GM18870 (cell line): ENCODE measurements around the gene FDXR.

Experiments used
- ATAC-seq: cut with Tn5 transposase; IDR thresholded peaks from one replicate; pipeline ENCODE4 v1.9.1; 2021; ENCODE audit warnings: moderate library complexity; ENCODE audit not compliant: unreplicated experiment

FDXR gene

GRCh38 chr17:74901353-74902135 lies 28.8 kb upstream of the FDXR start:
- no peak for ATAC-seq

DNA sequence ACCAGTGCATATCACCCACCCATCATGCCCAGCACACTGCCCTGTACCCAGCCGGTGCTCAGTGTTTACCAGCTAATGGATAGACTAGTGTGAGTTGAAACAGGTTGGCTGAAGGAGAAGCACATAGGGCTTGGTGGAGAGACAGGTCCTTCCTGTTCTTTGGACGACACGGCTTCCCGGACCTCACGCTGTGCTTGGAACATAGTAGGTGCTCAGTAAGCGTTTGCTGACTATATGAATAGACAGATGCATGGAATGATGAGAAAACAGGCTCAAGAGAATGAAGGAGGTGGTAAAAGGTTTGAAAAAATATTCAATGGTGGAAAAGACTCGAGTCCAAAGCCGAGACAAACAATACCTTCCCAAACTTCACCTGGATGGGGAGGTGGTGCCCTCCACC lies 27.4 kb upstream of the FDXR start:
- no peak for ATAC-seq

DNA sequence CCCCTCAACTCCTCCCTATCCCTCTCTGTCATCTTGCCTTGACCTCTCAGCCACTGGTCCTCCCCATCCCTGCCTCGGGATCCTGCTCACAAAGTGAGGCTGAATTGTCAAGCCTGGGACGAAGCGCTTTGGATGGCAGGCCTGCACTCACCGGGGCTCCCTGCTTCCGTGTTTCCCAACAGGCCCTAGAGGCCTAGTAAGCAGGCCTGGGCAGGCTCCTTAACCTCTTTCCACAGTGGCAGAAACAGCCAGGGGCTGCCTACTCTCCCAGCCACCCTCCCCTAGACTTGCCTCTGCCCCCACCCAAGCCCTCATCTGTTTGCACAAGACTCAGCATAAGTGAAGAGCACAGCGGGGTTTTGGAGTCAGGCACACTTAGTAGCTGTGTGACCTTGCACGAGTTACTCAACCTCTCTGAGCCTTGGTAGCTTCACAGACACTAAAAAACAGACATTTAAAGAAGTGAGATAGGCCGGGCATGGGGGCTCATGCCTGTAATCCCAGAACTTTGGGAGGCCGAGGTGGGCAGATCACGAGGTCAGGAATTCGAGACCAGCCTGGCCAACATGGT lies 25.7 kb upstream of the FDXR start:
- ATAC-seq, result no peak

DNA sequence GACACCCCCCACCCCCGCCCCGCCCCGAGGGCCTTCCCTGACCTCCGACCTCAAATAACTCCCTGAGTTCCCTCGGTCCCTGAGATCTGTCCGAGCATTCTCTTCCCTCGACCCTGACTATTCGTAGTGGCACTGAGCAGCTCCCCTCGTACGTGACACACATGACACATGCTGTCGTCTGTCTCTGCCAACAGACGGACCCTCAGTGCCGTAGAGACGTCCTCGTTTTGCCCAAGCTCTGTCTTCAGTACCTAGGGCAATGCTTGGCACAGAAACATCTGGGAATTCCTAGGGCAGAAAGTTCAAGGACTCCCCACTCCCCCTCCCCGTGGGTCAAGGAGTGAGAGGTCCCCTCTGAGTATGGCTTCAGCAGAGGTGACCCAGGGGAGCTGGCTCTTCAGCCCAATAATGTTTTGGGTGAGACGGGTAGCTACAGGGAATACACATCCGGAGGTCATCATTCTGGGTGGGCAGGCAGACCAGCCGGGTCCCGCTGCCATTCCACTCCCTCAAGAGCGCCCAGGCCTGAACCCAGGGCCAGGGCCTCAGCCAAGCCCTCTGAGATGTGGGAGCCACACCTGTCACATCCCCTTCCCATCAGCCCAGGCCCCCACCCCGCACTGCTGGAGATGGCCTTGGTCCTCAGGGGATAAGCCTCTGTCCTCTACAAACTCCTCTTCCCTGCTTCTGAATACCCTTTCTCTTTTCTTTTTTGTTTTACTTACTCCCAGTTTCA lies 21.3 kb upstream of the FDXR start:
- ATAC-seq, result no peak

DNA sequence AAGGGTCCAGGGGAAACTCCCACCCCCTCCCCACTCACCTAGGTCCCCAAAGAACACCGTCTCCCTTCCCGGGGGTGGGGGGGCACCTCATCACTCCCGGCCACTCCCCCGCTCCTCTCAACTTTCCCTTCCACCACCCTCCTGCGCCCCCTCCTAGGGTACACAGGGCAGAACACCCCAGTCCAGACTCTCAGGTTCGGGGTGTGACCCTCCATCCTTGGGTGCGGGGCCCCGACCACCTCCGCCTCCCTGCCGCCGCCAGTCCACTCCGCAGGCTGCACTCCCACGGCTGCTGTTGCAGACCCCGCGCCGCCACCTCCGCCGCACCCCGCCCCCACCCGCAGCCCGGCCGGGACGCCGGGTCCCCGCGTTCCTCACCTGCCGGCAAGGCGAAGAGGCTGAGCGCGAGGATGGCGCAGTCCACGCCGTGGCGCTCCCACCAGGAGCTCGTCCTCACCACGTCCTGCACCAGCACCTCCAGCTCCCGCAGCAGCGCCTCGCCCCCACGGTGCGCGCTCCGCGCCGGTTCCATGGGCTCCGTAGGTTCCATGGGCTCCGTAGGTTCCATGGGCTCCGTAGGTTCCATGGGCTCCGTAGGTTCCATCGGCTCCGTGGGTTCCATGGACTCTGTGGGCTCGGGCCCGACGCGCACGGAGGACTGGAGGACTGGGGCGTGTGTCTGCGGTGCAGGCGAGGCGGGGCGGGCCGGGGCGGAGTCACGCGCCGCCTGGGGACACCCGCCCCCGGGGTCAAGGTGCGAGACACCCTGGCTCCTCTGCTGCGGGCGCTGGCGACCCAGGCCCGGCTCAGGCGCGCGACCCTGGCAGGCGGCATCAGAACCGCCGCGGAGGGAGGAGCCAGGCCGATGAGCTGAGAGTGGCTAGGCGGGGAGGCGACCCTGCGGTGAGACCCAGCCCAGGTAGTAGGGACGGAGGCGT lies 20.4 kb upstream of the FDXR start, which contains the start of gene FADS6:
Gene FADS6, minus strand, starts transcription at position 660 of the 938 bp plus-strand sequence. Its CDS starts 38 bp downstream, at position 622.
- ATAC-seq, result no peak

- ATAC-seq, result no peak
These were observed 19.4 kb upstream of the FDXR start for GRCh38 chr17:74892013-74892841.

DNA sequence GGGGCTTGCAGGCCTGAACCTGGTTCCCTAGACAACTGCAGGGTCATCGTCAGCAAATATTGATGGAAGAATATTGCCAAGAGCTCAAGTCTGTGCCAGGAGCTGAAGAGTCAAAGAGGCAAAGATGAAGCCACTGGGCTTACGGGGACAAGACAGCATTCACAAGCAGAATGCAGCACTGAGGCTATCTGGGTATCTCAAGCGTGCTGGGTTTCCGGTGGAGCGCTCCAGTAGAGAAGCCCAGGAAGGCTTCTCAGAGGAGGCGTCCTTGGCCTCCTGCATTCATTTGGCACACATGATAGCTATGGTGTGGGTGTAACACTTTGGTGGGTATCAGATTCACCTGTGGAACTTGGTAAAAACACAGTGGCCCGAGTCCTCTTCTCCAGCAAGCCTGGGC lies 17.8 kb upstream of the FDXR start:
- no peak for ATAC-seq

DNA sequence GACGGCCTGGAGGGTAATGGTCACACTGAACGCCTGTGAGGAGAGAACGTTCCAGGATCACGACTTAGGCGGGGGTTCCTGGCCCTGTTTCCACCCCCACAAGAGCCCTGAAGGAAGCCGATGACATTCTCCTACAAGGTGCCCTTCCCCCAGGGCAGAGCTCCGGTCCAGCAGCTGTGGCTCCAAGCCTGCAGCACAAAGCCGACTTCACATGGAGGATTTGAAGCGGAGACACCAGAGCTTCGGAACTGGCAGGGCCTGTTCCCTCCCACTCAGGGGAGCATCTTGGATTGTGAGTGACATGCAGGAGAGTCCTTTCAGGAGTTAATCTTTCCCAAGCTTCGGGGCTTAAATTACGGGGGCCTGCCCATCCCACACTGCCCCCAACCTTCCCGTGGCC lies 15.7 kb upstream of the FDXR start:
- ATAC-seq, result no peak

DNA sequence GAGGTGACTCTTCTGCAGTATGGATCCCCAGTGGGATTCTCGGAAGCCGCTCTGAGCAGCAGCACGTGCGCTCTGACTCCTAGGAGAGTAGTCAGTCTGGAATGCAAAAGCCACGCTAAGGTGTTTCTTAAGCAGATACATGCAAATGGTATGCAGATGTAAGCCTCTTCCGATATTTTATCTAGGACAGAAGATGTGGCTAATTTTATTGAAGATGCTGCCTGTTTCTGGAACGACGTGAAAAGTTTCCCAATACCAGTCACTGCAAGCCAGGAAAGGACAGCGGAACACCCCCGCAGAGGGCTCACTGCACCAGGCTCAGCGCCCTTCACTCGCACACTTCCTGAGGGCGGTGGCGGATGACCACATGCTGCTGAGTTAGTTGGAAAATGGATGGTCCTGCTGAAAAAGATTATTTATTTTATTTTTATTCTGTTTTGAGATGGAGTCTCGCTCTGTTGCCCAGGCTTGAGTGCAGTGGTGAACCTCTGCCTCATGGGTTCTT lies 10.5 kb upstream of the FDXR start:
- no peak for ATAC-seq

DNA sequence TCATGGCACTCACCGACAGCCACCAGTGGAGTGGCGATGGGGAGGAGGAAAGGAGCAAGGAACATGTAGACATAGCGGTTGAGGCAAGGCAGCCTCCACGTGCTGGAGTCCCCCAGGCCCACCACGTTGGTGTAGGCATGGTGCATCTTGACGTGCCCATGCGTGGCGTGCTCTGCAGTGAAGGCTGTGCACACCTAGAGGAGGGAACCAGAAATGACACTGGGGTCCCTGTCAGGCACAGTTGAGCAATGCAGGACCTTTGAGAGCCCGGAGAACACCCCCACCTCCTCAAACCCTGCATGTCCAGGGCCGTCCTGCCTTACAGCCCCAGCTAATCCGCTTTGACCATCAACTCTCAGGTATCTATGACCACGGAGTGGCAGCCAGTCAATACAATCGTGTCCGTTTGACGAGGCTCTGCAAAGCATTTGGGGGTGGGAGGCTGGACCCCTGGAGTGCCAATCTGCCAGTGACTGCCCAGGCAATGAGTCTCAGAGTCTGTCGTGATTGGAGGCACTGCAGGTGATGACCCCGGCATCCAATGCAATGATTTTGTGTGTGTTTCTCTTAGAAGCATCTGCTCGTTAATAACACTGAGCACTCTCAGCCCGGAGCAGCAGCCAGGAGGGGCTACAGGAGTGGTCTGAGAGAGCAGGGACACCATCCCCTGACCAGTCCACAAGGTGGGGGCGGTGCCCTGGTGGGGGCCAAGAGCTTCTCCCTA lies 9.9 kb upstream of the FDXR start:
- ATAC-seq, result no peak

GRCh38 chr17:74881073-74881472 lies 8.3 kb upstream of the FDXR start:
- ATAC-seq, result no peak

DNA sequence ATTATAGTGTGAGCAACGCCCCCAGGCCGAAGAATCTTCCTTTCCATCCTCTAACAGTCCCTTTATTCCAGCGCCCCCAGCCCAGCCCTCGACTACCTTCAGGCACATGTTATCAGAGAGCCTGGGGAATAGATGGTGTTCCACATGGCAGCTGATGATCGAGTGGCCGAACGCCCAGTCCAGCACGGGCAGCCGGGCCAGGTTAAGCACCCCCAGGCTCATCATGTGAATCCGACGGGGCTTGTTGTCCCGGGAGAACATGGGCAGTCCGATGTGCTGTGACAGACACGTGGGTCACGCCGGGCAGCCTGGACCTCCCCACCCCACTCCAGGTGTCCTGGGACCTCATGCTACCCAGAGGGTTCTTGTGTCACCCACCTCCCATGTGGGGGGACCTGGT lies 6.5 kb upstream of the FDXR start:
- ATAC-seq, result no peak

GRCh38 chr17:74878658-74879057 lies 5.9 kb upstream of the FDXR start:
- ATAC-seq, result no peak

DNA sequence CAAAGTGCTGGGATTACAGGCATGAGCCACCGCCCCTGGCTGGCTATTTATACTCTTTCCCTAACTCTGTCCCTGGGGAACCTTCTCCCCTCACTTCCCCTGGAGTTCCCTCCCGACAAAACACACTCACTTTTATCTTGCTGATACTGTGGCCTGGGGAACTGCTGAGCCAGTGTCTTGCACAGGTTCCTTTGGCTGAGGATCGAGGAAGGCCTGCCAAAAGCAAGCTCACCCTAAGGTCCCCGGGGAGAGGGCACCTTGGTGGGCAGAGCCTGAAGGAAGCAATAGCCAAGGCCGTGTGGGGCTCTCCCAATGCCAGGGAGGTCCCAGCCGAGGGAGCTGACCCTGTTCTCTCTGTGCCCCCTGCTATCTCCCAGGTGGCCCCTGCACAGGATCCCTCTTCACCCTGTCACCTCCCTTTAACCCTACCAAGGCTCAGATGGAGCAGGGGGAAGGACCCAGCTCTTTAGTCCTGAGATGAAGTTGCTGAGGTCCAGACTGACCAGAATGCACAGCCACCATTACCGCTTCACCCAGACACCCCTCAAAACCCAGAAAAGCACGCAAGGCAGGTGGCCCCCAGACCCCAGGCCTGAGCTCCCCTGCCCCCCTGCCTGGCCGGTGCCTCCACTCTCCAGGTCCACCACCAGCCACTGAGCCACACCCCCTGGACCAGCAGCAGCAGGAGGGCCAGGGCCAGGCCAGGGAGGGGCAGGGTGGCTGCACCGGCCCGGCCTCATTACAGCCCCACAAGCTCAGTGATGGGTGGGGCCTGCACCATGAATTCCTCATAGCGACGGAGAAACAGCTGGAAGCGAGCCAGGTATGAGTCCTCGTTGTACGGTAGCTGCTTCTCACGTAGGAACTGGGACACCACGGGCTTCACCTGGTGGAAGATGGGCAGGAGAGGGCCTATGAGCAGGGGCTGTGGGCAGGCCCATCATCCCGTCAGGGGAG lies 5.1 kb upstream of the FDXR start:
- ATAC-seq, result no peak

DNA sequence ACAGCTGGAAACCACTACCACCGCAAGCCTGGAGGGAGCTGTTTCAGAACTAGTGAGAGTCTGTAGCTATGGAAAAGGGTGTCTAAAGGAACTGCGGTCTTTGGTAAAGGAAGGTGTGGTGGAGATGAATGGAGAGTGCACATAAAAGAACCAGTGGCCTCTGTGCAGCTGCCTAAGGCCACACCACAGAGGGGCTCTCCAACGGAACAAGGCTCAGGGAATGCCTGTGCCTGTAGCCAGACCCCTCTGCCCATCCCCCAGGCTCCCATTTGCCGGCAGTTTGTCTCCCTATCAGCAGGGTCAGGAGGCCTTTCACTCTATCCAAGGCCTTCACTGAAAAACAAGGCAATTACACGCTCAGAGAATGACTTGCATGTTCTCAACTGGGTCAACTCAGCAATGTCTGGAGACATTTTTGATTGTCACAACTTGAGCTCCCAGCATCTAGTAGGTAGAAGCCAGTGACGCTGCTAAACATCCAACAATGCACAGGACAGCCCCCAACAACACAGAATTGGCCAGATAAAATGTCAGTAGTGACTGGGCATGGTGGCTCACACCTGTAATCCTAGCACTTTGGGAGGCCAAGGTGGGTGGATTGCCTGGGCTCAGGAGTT lies 3.3 kb upstream of the FDXR start:
- no peak for ATAC-seq

GRCh38 chr17:74875155-74875976 lies 2.6 kb upstream of the FDXR start:
- no peak for ATAC-seq

- no peak for ATAC-seq
These were observed 1.8 kb upstream of the FDXR start for GRCh38 chr17:74874615-74875037.
